ENCODE measurements around the gene DENND5B. TPM values are rescaled to one million over a fixed set of nuclear protein-coding genes. Genes with fewer than 3 reads are reported as not detected.
"Not testable (repeated sequence)": the region's sequence is repeated elsewhere in the genome, so short reads cannot be mapped to it uniquely, and the experiment has no call there.

The DENND5B gene
- total RNA-seq, 1 donor from 2014 or later: 6.1 TPM

DNA sequence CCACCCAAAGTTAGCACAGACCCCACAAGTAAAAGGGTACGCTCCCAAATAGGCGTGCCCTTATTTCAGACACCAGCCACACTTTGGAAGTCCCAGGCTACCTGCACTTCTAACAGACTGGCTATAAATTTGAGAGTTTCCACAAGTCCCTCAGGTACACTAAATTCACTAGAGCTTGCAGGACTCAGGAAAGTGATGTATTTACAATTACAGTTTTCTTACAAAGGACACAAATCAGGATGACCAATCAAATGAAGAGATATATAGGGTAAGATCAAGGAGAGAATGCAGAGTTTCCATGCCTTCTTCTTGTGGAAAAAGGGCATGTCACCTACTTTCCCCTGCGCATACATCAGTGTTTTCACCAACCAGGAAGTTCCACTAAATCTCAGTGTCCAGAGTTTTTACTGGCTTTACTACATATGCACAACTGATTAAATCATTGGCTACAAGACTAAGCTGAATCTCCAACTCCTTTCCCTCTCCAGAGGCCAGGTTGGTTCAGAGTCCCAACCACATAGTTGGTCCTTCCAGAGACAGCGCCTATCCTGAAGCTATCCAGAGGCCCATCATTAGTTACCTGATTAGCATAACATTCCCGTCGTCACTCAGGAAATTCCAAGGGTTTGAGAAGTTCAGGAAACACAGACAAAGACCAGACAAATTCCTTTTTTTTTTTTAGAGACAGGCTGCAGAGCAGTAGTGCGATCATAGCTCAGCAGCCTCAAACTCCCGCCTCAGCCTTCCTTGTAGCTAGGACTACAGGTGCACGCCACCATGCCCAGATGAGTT, 84.2 kb downstream of the DENND5B start:
- no peak for DNase-seq (ENCODE audit: low spot score)

DNA sequence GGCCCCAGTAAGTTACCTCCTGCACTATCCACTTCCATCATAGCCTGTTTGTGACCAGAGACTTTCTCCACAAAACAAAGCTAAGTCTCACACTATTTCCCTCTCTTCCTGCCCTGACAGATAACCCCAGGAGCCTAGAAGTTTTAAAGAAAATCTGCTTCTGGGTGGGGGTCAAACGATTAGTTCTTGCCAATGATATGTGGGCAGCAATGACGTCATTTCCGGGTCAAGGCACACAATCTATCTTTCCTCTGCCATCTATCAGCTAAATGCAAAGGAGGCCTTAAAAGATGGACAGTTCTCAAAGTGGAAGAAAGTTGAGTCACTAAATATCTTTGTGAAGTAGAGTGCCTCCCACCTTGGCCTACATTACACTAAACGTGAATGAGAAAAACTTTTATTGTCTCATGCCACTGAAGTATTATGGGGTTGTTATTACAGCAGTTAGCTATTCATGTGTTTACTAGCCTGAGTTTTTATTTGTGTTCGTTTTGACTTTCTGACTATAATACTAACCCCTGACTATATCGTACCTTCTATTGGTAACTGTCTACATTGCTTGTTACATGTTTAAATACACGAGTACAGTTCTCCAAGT, 86.2 kb downstream of the DENND5B start:
- DNase-seq (ENCODE audit: low spot score): no peak

DNA sequence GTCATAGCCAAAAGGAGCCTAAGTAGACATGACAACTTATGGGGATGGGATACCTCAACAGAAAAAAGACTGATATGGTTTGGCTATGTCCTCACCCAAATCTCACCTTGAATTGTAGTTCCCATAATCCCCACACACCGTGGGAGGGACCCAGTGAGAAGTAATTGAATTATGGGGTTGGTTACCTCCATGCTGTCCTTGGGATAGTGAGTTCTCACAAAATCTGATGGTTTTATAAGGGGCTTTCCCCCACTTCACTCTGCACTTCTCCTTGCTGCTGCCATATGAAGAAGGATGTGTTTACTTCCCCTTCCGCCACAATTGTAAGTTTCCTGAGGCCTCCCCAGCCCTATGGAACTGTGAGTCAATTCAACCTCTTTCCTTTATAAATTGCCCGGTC, 89.9 kb downstream of the DENND5B start:
- DNase-seq (ENCODE audit: low spot score): not testable (repeated sequence)

DNA sequence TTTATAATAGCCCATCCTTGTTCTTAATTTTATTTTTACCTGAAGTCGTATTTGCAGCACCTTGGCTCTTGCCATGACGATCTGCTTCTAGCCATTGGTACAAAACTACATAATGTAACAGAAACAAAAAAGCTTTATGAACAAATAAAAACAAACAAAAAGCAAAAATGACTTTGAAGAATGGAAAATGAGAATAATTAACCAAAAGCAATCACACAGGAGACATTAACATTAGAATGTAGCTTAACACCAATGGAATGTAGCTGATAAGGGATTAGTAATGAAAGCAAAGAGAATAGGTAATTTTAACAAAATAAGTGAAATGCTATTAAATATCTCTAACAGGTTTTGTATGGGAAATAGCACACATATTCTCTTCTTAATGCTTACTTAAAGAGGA, 91.4 kb downstream of the DENND5B start:
- DNase-seq (ENCODE audit: low spot score): no peak

DNA sequence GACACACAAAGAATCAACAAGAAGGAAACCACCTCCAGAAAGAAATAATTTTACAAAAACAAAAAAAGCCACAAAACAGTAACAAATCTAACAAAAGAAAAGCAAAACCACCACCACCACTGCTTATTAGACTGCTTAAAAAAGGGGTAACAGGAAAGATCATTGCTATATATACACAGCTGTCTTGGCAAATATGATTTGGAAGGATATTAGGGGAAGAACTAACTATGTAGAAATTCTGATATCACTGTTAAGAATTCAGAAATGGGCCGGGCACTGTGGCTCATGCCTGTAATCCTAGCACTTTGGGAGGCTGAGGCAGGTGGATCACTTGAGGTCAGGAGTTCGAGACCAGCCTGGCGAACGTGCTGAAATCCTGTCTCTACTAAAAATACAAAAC, 92.5 kb downstream of the DENND5B start:
- DNase-seq (ENCODE audit: low spot score): no peak

DNA sequence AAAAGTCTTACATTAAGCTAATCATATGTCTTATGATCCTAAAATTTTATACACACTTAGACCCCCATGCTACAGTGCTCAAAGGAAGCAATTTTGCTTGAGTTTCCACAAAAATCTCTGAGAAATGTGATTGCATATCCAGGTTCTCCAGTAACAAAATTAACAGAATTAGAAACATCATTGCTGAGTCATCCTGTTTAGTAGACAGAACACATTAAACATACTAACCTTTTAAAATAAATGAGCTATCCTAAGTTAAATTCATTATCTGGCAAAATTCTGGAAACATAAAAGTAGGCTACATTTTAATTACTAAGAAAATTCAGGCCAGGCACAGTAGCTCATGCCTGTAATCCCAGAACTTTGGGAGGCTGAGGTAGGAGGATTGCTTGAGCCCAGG, 94.7 kb downstream of the DENND5B start:
- DNase-seq (ENCODE audit: low spot score): no peak

DNA sequence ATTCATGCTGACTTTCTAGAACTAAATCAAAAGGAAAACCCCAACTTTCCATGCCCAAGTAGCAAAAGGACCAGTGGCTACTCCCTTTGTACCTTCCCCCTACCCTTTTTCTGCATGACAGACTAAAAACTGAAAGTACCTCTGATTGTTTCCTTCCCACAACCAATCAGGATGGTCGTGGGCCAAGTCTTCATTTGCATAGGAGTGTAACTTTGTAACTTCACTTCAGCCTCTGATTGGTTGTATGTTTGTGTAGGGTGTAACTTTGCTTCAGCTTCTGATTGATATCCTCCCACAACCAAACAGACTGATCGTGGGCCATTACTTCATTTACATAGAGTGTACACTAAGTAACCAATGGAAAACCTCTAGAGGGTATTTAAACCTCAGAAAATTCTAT, 96.5 kb downstream of the DENND5B start:
- no peak for DNase-seq (ENCODE audit: low spot score)

DNA sequence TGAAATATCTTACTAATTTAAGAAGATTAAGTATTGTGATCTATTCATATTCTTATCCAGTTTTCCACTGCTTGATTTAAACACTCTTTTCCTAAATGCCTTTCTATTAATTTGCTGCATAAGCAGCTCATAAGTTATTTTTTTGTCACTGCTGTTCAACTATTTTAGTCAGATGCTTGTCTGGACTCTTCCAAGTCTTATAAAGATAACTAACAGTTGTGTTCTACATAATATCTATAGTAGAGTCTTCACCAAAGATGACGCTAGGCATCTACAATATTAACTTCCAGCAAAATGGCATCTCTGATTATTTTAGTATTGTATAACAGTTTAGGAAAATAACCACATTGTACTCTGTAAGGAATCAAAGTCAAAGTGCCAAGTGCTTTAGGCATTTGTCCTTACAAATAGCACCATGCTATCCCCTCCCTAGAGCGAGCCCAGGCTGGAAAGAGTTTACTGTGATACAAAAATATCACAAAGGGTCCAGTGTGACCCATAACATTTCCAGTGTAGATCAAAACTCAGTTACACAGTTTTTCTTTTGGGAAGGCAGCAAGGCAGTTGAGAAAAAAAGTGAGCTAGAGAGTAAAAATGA, 98.2 kb downstream of the DENND5B start:
- no peak for DNase-seq (ENCODE audit: low spot score)

DNA sequence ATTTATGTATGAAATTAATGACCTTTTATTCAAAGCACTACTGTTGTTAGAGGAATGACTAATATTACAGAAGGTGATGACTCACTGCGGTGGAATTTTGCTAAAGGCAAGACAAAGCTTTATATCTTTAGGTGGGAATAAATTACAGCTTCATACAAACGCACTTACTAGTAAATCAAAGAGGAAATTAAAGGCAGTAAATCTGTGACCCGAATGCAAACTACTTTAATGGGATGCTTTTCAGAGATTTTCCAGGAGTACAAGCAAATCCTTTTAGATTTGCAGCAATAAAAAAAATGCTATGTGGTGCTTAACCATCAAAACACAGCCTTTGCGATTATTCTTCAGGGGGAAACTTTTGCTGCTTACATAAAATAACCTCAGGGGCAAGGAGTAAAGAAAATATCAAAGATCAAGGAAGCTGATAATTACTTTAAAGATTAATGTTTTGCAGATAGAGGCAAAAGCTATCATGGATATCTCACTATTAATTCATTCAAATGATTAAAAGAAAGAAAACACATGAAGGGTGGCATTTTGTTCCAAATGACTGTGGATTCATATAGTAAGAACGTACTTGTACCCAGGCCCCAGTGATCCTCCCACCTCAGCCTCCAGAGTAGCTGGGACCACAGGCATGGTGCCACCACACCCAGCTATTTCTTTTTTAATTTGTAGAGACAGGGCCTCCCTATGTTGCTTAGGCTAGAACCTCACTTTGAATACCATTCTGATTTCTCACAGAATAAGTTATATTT, 98.9 kb downstream of the DENND5B start:
- DNase-seq (ENCODE audit: low spot score): no peak

DNA sequence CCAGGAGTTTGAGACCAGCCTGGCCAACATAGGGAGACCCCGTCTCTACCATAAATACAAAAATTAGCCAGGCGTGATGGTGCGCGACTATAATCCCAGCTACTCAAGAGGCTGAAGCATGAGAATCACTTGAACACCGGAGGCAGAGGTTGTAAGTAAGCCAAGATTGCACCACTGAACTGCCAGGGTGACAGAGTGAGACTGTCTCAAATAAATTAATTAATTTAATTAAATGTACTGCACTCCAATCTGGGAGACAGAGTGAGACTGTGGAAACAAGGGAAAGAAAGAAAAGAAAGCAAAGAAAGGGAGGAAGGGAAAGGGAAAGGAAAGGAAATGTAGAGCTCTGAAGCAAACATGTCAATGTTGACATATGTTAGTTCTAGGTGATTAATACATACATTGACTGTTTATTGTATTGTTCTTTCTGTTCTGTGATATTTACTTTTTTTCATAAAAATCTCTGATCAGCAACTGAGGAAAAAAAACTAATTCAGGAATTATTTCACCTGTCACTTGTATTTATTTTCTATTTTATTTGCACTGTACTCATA, 99.6 kb downstream of the DENND5B start:
- no peak for DNase-seq (ENCODE audit: low spot score)

DNA sequence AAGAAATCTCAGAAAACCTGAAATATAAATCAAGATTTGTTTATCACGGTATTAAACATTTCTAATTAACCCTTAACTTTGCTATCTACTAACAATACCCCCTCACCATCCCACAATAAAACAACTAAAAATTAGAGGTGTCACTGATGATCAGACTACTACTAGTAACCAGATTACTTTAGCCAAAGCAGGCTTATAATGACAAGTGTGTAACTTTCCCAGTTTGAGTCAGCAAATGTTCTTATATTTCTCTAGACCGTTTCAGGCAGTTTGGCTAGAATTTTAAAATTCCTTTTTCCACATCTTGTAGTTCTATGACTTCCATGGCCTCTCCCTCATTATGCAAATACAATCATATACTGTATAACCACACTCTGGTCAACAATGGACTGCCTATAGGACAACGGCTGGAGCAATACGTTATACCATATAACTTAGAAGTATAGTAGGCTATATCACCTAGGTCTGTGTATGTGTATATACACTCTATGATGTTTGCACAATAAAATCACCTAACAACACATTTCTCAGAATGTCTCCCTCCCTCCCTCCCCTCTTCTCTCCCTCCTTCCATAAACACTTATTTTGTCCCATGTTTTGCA, 102.1 kb downstream of the DENND5B start:
- DNase-seq (ENCODE audit: low spot score): no peak

DNA sequence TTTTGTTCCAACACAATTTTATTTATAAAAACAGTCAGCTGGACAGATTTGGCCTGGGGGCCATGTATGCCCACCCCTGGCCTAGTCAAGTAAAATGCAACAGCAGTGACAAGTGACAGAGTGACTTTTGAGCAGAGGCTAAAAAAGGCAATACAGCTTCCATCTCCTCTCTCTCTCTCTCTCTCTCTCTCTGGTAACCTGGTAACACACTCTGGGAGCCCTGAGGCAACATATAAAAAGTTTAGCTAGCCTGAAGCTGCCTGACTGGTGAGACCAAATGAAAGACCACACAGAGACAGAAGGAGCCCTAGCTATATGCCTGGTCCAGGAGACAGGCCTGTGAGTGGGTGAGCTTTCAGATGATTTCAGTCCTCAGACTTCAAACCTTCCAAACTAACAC, 105.4 kb downstream of the DENND5B start:
- DNase-seq (ENCODE audit: low spot score): no peak

DNA sequence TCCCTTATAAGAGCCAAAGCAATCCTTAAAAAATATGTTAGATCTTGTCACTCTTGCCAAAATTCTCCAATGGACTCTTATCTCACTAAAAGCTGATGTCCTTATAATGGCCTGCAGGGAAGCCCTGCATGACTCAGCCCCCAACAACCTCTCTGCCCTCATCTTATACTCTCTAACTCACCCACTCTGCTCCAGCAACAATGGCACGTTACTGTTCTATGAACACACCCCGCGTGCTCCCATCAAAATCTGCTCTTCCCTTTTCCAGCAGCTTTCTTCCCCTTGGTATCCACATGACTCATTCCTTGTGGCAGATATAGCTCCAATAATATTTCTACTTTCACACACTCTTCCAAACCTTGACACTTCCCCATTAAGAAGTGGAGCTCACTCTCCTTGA, 108.1 kb downstream of the DENND5B start:
- DNase-seq (ENCODE audit: low spot score): no peak

DNA sequence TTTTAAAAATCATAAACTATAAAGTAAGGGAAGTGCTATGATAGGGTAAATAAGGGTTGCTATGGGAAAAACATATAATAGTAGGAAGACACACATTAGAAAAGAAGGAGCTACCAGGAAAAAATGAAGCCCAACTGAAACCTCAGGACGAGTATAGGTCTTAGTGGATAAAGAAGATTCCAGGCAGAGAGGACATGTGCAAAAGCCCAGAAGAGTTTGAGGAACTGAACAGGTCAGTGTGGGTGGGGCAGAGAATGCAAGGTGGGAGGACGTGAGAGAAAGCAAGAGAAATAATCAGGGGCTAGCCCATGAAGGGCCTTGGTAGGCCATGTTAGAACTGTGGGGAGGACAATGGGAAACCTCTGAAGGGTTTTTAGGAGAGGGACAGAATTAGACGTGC, 109.5 kb downstream of the DENND5B start:
- DNase-seq (ENCODE audit: low spot score): no peak

DNA sequence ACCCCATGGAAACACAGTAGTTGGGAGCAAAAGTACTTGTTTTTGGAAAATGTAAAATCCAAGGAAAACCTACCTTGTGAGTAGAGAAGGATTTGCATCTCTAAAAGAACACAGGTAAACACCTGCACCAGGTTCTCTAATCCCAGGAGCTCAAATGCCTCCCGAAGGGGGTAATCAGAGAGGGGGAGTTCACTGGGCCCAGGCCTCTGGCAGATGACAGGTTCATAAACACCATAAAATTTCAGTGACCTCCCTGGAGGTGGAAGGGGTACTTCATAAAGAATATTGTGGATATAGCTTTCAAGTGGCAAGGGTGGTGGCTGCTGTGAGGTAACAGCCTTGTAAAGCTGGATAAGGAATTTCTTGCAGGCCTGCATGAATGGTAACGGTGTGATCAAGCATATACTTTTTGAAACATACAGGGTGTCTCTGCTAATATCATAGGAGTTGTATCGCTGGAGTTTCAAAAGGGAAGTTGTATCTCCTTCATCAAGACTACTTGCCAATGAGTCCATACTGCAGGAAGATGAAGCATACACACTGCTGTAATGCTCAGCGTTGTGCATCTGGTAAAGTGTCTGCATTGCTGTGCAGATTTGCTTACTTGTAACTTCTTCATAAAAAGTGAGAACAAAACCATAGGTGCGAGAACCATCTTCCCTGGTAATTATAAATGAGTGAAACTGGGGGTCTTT, 111.3 kb downstream of the DENND5B start:
- DNase-seq (ENCODE audit: low spot score): no peak

DNA sequence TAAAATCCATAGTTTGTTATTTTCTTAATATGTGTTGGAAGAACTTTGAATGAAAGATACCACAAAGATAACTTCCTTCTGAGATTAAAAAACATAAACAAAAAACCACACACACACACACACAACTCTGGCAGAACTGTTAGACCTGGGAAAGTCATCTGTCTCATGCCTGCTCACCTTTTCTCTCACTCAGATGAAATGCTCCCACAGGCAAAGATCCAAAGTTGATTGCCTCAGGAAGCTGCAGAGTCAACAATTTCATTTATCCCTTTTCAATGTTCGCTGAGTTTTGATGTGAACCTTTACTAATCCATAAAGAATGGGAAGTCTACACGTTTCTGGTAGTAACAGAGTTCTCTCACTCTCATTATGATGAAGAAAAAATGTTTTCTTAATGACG, 112.0 kb downstream of the DENND5B start:
- no peak for DNase-seq (ENCODE audit: low spot score)

DNA sequence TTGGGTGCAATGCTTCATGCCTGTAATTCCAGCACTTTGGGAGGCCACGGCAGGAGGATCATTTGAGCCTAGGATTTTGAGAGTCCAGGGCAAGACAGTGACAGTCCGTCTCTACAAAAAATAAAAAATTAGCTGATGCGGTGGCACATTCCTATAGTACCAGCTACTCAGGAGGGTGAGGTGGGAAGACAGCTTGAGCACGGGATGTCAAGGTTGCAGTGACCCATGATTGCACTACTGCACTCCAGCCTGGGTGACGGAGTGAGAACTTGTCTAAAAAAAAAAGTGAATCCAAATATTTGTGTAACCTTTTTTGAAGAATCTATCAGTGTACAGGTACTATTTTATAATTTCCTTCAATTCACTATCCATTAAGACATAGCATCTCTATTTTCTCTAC, 112.5 kb downstream of the DENND5B start:
- DNase-seq (ENCODE audit: low spot score): no peak

DNA sequence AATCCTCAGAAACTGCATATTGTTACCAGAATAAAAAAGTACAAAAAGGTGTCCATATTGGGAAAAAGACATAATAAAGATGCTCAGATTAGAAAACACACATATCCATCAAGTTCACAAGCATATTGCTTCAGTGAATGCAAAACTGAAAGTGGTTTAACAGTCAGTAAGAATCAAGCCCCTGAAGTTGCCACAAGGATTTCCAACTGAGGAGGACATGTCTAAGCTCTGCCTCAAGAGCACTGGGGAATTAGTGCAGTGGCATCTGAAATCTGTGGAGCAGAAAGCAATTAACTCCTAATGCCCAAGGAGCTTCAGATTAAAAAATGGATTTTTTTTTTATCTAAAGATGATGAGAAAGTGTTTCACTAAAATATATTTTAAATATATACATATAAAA, 113.2 kb downstream of the DENND5B start:
- DNase-seq (ENCODE audit: low spot score): no peak

DNA sequence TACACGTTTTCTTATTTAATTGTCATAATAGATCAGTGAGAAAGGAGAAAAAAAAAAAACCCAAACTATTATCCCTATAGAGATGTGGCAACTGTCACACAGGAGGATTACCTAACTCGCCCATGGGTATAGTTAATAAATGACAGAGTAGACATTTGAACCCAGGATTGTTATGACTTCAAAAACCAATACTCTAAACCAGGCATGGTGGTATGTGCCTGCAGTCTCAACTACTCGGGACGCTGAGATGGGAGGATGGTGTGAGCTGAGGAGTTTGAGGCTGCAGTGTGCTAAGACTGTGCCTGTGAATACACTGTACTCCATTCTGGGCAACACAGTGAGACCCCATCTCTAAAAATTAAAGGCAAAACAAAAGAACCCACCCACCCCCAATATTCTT, 114.5 kb downstream of the DENND5B start:
- DNase-seq (ENCODE audit: low spot score): no peak

DNA sequence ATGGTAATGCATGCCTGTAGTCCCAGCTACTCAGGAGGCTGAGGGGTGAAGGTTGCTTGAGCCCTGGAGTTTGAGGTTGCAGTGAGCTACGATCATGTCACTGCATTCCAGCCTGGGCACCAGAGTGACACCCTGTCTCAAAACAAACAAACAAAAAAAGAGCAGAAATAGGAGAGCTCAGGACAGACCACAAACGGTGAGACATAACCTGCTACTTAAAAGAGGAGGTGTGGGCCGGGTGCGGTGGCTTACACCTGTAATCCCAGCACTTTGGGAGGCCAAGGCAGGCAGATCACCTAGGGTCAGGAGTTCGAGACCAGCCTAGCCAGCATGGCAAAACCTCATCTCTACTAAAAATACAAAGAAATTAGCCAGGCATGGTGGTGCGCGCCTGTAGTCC, 115.3 kb downstream of the DENND5B start:
- DNase-seq (ENCODE audit: low spot score): not testable (repeated sequence)

DNA sequence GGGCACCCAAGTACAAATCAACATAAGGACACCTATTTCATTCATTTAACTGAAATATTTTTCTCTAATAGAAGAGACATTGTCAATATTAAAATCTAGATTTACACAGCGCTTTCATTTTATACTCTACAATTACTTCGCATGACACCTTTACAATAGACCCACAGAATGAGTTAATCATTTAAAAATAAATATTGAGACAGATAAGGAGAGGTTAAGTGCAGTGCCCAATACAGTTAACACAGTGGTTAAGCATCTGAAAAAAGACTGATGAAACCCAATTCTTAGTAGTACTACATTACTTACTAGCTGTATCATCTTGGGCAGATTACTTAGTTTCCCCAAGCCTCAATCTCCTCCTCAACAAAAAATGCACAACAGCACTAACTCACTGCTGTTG, 116.2 kb downstream of the DENND5B start:
- no peak for DNase-seq (ENCODE audit: low spot score)
